Measurements from ENCODE around the gene BLTP3A.
"Not testable (repeated sequence)": the region's sequence is repeated elsewhere in the genome, so short reads cannot be mapped to it uniquely, and the experiment has no call there.

DNA sequence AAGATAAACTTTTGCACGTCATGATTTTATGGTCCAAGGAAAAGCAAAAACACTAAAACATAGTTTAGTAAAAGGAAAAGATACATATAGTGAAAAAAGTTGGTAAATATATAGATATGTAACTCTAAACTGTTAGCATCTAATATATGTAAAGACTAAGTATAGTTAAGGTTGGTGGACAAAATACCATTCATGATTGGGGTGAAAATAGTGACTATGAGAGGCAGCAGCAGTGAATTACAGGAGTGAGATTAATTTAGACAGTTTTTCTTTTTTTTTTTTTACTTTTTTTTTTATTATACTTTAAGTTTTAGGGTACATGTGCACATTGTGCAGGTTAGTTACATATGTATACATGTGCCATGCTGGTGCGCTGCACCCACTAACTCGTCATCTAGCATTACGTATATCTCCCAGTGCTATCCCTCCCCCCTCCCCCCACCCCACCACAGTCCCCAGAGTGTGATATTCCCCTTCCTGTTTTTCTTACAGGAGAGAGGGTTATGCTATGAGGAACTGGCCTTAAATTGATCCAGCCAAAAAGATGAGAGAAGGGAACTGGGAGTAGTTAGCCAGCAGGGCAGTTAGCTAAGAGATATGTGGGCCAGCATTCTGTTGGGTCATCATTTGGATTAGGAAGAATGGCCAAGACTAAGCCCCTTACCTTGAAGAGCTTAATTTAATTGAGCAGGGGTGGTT, 27.1 kb downstream of the BLTP3A start:
- not testable (repeated sequence) for TF ChIP-seq CTCF (IDR thresholded peaks at IDR 0.05; ENCODE audit: low read depth, low read length); EZH2phosphoT487 (IDR thresholded peaks at IDR 0.05; ENCODE audit: low read depth)
